NCI-H82 (cell line): ENCODE measurements around the gene FAM167B.

Experiments
- DNase-seq: peaks from one replicate; lab custom pipeline; 2025; lab: John Stamatoyannopoulos, UW

FAM167B gene

GRCh38 chr1:32246888-32247273 is at the start of gene FAM167B:
FAM167B (plus strand) TSS chr1:32247222; CDS start chr1:32247422, 200 bp downstream.
- DNase-seq = no peak

GRCh38 chr1:32197837-32198236 is 49.2 kb upstream of the FAM167B start:
- no peak for DNase-seq

GRCh38 chr1:32198237-32199042 is 48.6 kb upstream of the FAM167B start:
- DNase-seq = no peak

- no peak for DNase-seq
Observed at GRCh38 chr1:32199043-32199716, 47.8 kb upstream of the FAM167B start.

GRCh38 chr1:32199717-32200072 is 47.3 kb upstream of the FAM167B start:
- DNase-seq = peak; percentile 39

GRCh38 chr1:32200226-32201010 is 46.6 kb upstream of the FAM167B start, which contains the start of gene CCDC28B:
CCDC28B (plus strand) TSS chr1:32200595; CDS start chr1:32201936, 1,341 bp downstream.
- peak; percentile 86 for DNase-seq

GRCh38 chr1:32201011-32201855 is 45.8 kb upstream of the FAM167B start:
- DNase-seq = peak; percentile 85

- DNase-seq = no peak
Observed at GRCh38 chr1:32204943-32205361, 42.1 kb upstream of the FAM167B start.

GRCh38 chr1:32205401-32206370 is 41.3 kb upstream of the FAM167B start, which contains the start of gene IQCC:
IQCC (plus strand) TSS chr1:32205671; CDS start chr1:32205682, 11 bp downstream.
- DNase-seq = peak; percentile 96

- no peak for DNase-seq
Observed at GRCh38 chr1:32208469-32208868, 38.6 kb upstream of the FAM167B start.

- peak; percentile 93 for DNase-seq
Observed at GRCh38 chr1:32208891-32209328, 38.1 kb upstream of the FAM167B start, which contains the start of gene DCDC2B. DCDC2B (plus strand) TSS chr1:32209089; CDS start chr1:32209094, 5 bp downstream.

GRCh38 chr1:32215629-32216480 is 31.2 kb upstream of the FAM167B start:
- DNase-seq = peak; percentile 85

GRCh38 chr1:32216566-32216965 is 30.5 kb upstream of the FAM167B start:
- no peak for DNase-seq

GRCh38 chr1:32219022-32219421 is 28.0 kb upstream of the FAM167B start:
- no peak for DNase-seq

GRCh38 chr1:32220746-32221580 is 26.1 kb upstream of the FAM167B start:
- peak; percentile 35 for DNase-seq

- DNase-seq = no peak
Observed at GRCh38 chr1:32221581-32221979, 25.4 kb upstream of the FAM167B start.

GRCh38 chr1:32221980-32222755 is 24.9 kb upstream of the FAM167B start, which contains the start of the genes EIF3I and TMEM234:
EIF3I (plus strand) TSS chr1:32222407; CDS start chr1:32222442, 35 bp downstream.
TMEM234 (minus strand) TSS chr1:32222353; CDS start chr1:32222322, 31 bp downstream.
- DNase-seq = peak; percentile 98
